IPS DF 4.7 (cell line): Measurements from ENCODE around the gene RAB29.

Source experiments
- DNase-seq: peaks from one replicate; pipeline ENCODE4 v3.0.0-alpha.2; 2013; ENCODE audit warnings: low spot score; ENCODE audit errors: extremely low read depth

Gene RAB29

GRCh38 chr1:205797168-205797567 lies 21.9 kb upstream of the RAB29 start:
- DNase-seq = no peak

DNA sequence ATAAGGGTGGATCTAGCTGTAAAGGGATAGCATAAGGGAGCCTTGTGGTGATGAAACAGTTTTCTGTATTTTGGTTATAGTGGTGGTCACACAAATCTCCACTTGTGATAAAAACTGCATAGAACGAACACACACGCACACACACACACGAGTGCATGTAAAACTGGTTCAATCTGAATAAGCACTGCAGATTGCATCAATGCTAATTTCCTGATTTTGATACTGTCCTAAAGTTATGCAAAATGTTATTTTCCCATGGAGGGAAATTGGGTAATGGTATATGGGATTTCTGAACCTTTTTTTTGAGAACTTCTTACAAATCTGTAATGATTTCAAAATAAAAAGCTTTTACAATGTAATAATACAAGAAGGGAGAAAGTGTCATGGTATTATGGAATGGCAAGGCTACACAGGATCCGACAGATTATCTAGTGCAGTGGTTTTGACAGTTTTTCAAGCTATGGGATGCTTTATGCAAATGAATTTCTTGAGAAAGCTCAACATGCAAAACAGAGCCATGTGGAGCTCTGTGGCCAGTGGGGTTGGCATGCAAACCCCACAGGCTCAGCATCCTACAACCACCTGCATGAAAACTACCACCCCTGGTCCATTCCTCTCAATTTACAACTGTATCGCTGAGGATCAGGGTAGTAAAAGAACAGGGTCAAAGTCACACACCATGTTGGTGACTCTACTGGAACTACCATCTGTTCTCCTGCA lies 18.9 kb upstream of the RAB29 start:
- DNase-seq = no peak

- no peak for DNase-seq
Observed at GRCh38 chr1:205792961-205793673, 17.8 kb upstream of the RAB29 start.

DNA sequence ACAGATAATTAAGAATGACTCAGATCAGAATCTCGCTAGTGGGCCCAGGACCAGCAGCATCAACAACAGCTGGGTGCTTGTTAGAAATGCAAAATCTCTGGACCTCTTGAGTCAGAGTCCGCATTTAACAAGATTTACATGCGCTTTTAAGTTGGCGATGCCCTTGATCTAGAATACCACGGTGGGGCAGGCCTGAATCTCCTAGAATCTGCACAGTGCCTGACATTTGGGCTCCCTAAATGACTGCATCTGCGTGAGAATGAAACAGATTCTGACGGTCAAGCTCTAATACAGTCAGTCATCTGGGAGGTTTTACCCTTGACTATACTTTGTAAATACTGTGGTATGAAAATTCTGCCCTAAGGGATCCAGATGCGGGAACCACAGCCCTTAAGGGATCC lies 17.2 kb upstream of the RAB29 start:
- DNase-seq = no peak

GRCh38 chr1:205791568-205792180 lies 16.4 kb upstream of the RAB29 start:
- DNase-seq = no peak

DNA sequence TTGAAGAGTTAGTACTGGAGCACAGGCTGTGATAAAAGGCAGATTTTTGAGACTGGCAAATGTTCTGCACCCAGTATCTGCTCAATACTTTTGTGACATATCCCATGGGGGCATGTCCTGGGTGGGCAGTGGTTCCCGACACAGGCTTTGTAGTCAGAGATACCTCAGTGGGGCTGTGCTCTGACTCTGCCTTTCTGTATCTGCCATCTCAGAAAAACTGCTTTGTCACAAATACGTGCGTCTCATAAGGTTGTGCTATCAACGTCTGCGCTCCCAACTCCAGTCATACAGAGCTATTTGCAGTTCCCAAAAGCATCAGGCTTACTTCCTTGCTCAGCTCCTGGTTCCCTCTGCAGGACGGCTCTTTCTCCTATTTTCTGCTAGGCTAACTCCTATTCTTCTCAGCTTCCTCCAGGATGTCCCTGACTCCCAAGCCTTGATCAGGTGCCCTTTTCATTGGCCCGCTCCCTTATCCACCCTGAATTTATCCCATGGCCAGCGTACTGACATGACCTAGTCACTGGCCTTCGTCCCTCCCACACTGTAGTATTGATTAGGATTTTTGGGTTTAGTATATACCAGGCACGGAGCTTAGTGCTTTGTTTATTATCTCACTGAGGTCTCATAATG lies 12.1 kb upstream of the RAB29 start:
- DNase-seq = no peak

GRCh38 chr1:205786601-205787000 lies 11.3 kb upstream of the RAB29 start:
- DNase-seq = no peak

- DNase-seq = no peak
Observed at GRCh38 chr1:205785446-205785845, 10.2 kb upstream of the RAB29 start.

- no peak for DNase-seq
Observed at GRCh38 chr1:205783904-205784303, 8.6 kb upstream of the RAB29 start.

- no peak for DNase-seq
Observed at GRCh38 chr1:205783433-205783795, 8.1 kb upstream of the RAB29 start.

DNA sequence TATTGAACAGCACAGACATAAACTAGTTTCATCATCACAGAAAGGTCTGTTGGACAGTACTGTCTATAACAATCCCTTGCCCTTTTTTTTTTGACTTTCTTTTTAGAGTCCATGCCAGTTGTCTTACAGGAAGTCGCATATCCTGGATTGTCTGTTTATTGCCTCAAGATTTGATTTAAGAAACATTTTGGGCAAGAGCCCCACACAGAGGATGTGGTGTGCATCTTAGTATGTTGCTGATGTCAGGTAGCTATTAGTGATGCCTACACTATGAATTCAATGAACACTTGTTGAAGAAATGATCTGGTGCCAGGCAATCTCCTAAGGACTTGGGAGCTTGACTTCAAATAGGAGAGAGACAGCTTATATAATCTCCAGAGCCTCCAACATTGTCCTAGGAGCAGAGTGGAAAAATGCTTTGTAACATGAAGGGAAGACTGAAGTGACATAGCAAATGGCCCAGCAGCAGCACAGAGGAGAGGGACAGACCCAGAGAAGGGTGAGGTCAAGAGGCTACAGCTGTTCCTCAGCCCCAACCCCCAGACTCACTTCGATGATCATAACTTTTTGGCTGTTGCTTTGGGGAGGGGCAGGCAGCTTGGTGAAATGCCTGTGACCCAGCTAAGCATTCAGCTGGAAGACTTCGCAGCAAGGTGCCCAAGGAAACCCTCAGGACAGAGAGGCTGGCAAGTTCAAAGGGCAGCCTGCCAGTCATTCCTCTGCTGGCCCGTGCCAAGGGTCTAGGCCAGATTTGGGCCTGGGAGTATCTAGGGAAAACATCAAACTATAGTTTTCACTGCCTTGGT lies 7.5 kb upstream of the RAB29 start:
- no peak for DNase-seq

DNA sequence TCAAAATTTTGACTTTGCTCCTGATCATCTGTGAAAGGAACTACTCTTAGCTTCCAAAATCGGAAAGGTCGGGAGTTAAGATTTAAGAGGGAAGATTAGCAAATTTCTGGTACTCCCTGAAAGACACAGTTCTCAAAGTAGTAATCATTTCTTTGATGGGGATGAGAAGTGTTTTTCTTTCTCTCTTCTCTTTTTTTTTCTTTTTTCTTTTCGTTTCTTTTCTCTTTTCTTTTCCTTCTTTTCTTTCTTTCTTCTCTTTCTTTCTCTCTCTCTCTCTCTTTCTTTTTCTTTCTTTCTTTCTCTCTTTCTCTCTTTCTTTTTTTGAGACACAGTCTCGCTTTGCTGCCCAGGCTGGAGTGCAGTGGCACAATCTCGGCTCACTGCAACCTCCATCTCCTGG lies 5.1 kb upstream of the RAB29 start:
- DNase-seq = no peak

DNA sequence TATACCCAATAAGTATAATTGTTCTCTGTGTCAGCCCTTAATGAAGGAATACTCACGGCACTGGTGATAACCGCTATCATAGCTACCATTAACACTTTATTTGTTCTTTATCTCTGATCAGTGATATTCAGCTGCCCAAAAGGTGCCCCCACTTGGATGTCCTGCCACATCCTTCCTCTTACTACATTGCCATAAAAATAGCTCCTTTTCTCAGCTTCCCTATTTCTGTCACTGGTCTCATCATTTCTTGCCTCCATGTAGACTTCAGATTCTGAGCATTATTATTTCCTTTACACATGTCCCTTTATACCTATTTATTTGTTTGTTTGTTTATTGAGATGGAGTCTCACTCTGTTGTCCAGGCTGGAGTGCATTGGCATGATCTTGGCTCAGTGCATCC lies 2.7 kb upstream of the RAB29 start:
- DNase-seq = no peak

- no peak for DNase-seq
Observed at GRCh38 chr1:205775717-205776056, 405 bp upstream of the RAB29 start.

GRCh38 chr1:205774198-205775014 lies 876 bp downstream of the RAB29 start:
- no peak for DNase-seq

DNA sequence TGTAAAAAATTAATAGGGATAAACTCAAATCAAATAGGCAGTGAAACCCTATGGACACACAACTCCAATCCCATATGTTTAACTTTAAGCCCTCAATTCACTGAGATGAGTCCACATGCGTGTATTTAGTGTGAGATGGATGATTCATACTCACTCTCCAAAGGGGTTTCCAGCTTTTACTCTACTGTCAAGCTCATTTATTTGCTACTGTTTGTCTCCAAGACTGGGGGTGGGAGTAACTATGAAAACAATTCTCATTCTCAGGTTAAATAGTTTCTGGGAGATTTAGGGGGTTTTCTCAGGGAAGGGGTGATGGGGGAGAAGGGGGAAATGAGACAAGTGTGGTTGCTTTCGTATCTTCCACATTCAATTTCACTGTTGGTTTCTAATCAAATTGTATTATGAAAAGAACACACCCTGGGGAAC lies 2.7 kb downstream of the RAB29 start:
- DNase-seq = no peak

DNA sequence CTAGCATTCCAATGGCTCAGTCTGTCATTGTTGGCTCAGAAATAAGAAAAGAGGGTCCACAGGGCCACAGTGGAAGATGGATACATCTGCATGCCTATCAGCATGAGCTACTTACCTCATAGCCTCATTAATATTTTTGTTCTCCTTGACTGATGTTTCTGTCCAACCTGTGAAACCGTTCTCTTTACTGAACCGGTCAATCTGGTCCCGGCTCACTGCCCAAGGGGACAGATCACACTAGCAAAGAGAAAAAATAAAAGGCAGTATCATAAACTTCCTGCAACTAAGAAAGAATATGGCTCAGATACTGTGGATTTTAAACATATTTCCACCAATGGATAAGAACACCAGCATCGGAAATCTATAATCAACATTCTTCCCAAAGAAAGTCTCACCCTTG lies 4.7 kb downstream of the RAB29 start:
- no peak for DNase-seq

- DNase-seq = no peak
Observed at GRCh38 chr1:205769641-205770365, 5.5 kb downstream of the RAB29 start.

- no peak for DNase-seq
Observed at GRCh38 chr1:205767248-205767647, 8.0 kb downstream of the RAB29 start.

DNA sequence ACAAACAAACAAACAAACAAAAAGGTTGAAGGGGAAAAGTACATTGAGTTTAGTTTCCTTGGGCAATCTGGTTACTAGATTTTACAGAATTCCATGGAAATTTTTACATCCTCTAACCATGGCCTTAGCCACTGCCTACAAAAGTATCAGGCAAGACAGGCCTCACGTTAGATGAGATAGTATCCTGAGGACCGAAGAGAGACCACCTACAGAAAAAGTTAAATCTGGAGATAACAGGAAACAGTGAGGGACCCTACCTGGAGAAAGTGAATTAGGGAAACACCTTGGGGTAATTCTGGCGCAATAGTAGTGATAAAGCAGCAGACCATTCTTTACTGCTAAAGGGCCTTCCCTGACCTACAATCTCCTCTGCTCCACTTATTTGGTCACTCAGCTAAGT lies 8.7 kb downstream of the RAB29 start:
- DNase-seq = no peak
